T-helper 2 cell treated with Interferon-gamma antibody and Interleukin-4, amounts not matched to agents 5 μg/mL and 100 μg/mL, for 36 hours (primary cell): ENCODE results near the gene KCNG3.

ENCODE experiments used
- DNase-seq: peaks from one replicate; pipeline ENCODE4 v3.0.0; 2021; ENCODE audit warnings: low spot score
- H3K27ac Mint-ChIP-seq: one replicate; pipeline ENCODE4 v1.8.0; 2021; ENCODE audit warnings: mild to moderate bottlenecking, mixed read lengths
- H3K27me3 Mint-ChIP-seq: one replicate; pipeline ENCODE4 v1.8.0; 2021; ENCODE audit warnings: low read depth, mixed read lengths
- H3K36me3 Mint-ChIP-seq: one replicate; pipeline ENCODE4 v1.8.0; 2021; ENCODE audit warnings: low read depth, mixed read lengths
- H3K4me1 Mint-ChIP-seq: one replicate; pipeline ENCODE4 v1.8.0; 2021; ENCODE audit warnings: low read depth, mixed read lengths
- H3K4me3 Mint-ChIP-seq: one replicate; pipeline ENCODE4 v1.8.0; 2022; ENCODE audit warnings: mild to moderate bottlenecking, moderate library complexity, mixed read lengths
- H3K9me3 Mint-ChIP-seq: one replicate; pipeline ENCODE4 v1.8.0; 2021; ENCODE audit warnings: mixed read lengths

KCNG3 gene

GRCh38 chr2:42498497-42498896 lies 4.7 kb upstream of the KCNG3 start:
- peaks cover 7% of the 10 kb centered on the region for H3K4me1 Mint-ChIP-seq
- peaks cover 19% of the 10 kb centered on the region for H3K27me3 Mint-ChIP-seq
- no peak overlapping the region for H3K4me3 Mint-ChIP-seq
- DNase-seq: no peak
- H3K27ac Mint-ChIP-seq: no peak overlapping the region
- H3K9me3 Mint-ChIP-seq: no peaks in the 10 kb centered on the region
- no peaks in the 10 kb centered on the region for H3K36me3 Mint-ChIP-seq

GRCh38 chr2:42495611-42496010 lies 1.8 kb upstream of the KCNG3 start:
- no peak overlapping the region for H3K27ac Mint-ChIP-seq
- peaks cover 7% of the 10 kb centered on the region for H3K4me1 Mint-ChIP-seq
- no peaks in the 10 kb centered on the region for H3K9me3 Mint-ChIP-seq
- no peak for DNase-seq
- H3K4me3 Mint-ChIP-seq: no peak overlapping the region
- no peaks in the 10 kb centered on the region for H3K36me3 Mint-ChIP-seq
- H3K27me3 Mint-ChIP-seq: peaks cover 38% of the 10 kb centered on the region

GRCh38 chr2:42495234-42495581 lies 1.4 kb upstream of the KCNG3 start:
- peaks cover 7% of the 10 kb centered on the region for H3K4me1 Mint-ChIP-seq
- H3K36me3 Mint-ChIP-seq: no peaks in the 10 kb centered on the region
- H3K27me3 Mint-ChIP-seq: peaks cover 41% of the 10 kb centered on the region

GRCh38 chr2:42494355-42495233 lies 812 bp upstream of the KCNG3 start:
- peaks cover 46% of the 10 kb centered on the region for H3K27me3 Mint-ChIP-seq
- peak overlapping the region; percentile 59 for H3K27ac Mint-ChIP-seq
- no peaks in the 10 kb centered on the region for H3K36me3 Mint-ChIP-seq

More at GRCh38 chr2:42495234-42495581, 1.4 kb upstream of the KCNG3 start:
- Mint-ChIP-seq H3K9me3 (no peaks in the 10 kb centered on the region), H3K4me3 (peak overlapping the region; percentile 97), H3K27ac (no peak overlapping the region)
- DNase-seq: no peak

GRCh38 chr2:42492691-42493467 lies 903 bp downstream of the KCNG3 start:
- peak overlapping the region; percentile 50 for H3K4me3 Mint-ChIP-seq
- no peaks in the 10 kb centered on the region for H3K36me3 Mint-ChIP-seq
- H3K4me1 Mint-ChIP-seq: peaks cover 7% of the 10 kb centered on the region
- H3K27me3 Mint-ChIP-seq: peaks cover 47% of the 10 kb centered on the region
- DNase-seq: peak; percentile 20
- no peaks in the 10 kb centered on the region for H3K9me3 Mint-ChIP-seq
- no peak overlapping the region for H3K27ac Mint-ChIP-seq

More at GRCh38 chr2:42494355-42495233, 812 bp upstream of the KCNG3 start:
- H3K4me3 Mint-ChIP-seq: peak overlapping the region; percentile 97
- H3K9me3 Mint-ChIP-seq: no peaks in the 10 kb centered on the region
- peaks cover 7% of the 10 kb centered on the region for H3K4me1 Mint-ChIP-seq
- peak; percentile 67 for DNase-seq

GRCh38 chr2:42488297-42488696 lies 5.5 kb downstream of the KCNG3 start:
- H3K9me3 Mint-ChIP-seq: no peaks in the 10 kb centered on the region
- no peak overlapping the region for H3K27ac Mint-ChIP-seq
- no peaks in the 10 kb centered on the region for H3K36me3 Mint-ChIP-seq
- no peak for DNase-seq
- H3K4me1 Mint-ChIP-seq: no peaks in the 10 kb centered on the region
- no peak overlapping the region for H3K4me3 Mint-ChIP-seq
- H3K27me3 Mint-ChIP-seq: peaks cover 43% of the 10 kb centered on the region

- DNase-seq: no peak
- H3K36me3 Mint-ChIP-seq: no peaks in the 10 kb centered on the region
- H3K4me3 Mint-ChIP-seq: no peak overlapping the region
- peaks cover 28% of the 10 kb centered on the region for H3K27me3 Mint-ChIP-seq
- no peak overlapping the region for H3K27ac Mint-ChIP-seq
- no peaks in the 10 kb centered on the region for H3K9me3 Mint-ChIP-seq
- H3K4me1 Mint-ChIP-seq: no peaks in the 10 kb centered on the region
Measured at GRCh38 chr2:42486145-42486906, 7.5 kb downstream of the KCNG3 start.

- Mint-ChIP-seq H3K4me1 (no peaks in the 10 kb centered on the region), H3K27me3 (no peaks in the 10 kb centered on the region), H3K4me3 (no peak overlapping the region), H3K9me3 (no peaks in the 10 kb centered on the region), H3K27ac (no peak overlapping the region), H3K36me3 (no peaks in the 10 kb centered on the region)
- DNase-seq: no peak
Measured at GRCh38 chr2:42480402-42480801, 13.4 kb downstream of the KCNG3 start.

- Mint-ChIP-seq H3K27ac (no peak overlapping the region), H3K4me1 (no peaks in the 10 kb centered on the region), H3K4me3 (no peak overlapping the region), H3K9me3 (no peaks in the 10 kb centered on the region), H3K36me3 (no peaks in the 10 kb centered on the region), H3K27me3 (no peaks in the 10 kb centered on the region)
- no peak for DNase-seq
Measured at GRCh38 chr2:42474765-42475454, 18.9 kb downstream of the KCNG3 start.

GRCh38 chr2:42470706-42471105 lies 23.1 kb downstream of the KCNG3 start:
- H3K4me3 Mint-ChIP-seq: no peak overlapping the region
- no peaks in the 10 kb centered on the region for H3K4me1 Mint-ChIP-seq
- H3K36me3 Mint-ChIP-seq: no peaks in the 10 kb centered on the region
- no peak for DNase-seq
- H3K9me3 Mint-ChIP-seq: no peaks in the 10 kb centered on the region
- H3K27ac Mint-ChIP-seq: no peak overlapping the region
- H3K27me3 Mint-ChIP-seq: no peaks in the 10 kb centered on the region

GRCh38 chr2:42464631-42465030 lies 29.2 kb downstream of the KCNG3 start:
- no peaks in the 10 kb centered on the region for H3K9me3 Mint-ChIP-seq
- no peak overlapping the region for H3K4me3 Mint-ChIP-seq
- H3K4me1 Mint-ChIP-seq: no peaks in the 10 kb centered on the region
- no peak overlapping the region for H3K27ac Mint-ChIP-seq
- no peak for DNase-seq
- H3K27me3 Mint-ChIP-seq: no peaks in the 10 kb centered on the region
- no peaks in the 10 kb centered on the region for H3K36me3 Mint-ChIP-seq

GRCh38 chr2:42463570-42463969 lies 30.2 kb downstream of the KCNG3 start:
- H3K27ac Mint-ChIP-seq: no peak overlapping the region
- H3K36me3 Mint-ChIP-seq: no peaks in the 10 kb centered on the region
- H3K27me3 Mint-ChIP-seq: no peaks in the 10 kb centered on the region

GRCh38 chr2:42459296-42459695 lies 34.5 kb downstream of the KCNG3 start:
- Mint-ChIP-seq H3K4me1 (no peaks in the 10 kb centered on the region), H3K36me3 (no peaks in the 10 kb centered on the region), H3K27me3 (peaks cover 4% of the 10 kb centered on the region), H3K4me3 (no peak overlapping the region), H3K9me3 (no peaks in the 10 kb centered on the region), H3K27ac (no peak overlapping the region)
- no peak for DNase-seq

More at GRCh38 chr2:42463570-42463969, 30.2 kb downstream of the KCNG3 start:
- Mint-ChIP-seq H3K4me1 (no peaks in the 10 kb centered on the region), H3K9me3 (no peaks in the 10 kb centered on the region), H3K4me3 (no peak overlapping the region)
- no peak for DNase-seq
